GM19099 (cell line): ENCODE measurements around the gene NAPG.

Source experiments
- POLR2A ChIP-seq: IDR thresholded peaks from 3 replicates; pipeline ENCODE4 v1.6.1; 2011; ENCODE audit warnings: low read depth; ENCODE audit not compliant: insufficient read length; ENCODE audit errors: extremely low read depth

Gene NAPG

DNA sequence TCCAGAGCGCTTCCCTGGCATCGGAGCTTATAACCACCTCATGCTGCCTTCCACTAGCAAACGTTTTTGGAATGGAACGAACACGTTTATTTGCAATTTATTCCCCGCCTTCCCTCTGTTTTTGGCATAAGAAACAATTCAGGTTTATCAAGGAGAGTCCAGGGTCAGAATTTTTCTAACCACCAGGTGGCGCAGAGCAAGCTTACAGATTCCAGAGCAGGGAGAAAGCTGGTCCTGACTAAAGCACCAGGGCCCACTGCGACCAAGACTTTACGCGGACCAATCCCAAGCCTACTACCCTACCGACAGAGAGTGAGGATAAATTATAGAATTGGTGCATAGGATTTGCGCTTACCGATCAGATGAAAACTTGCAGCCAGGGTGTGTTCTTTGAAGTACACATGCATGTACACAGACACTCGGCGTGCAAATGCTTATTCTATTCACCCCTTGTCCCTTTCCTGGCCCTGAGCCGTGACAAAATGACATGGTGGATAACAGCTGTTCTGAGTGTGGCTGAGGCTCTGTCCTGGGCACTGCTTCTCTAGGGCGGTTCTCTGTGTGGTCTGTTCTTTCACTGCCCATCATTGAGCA lies 34.7 kb downstream of the NAPG start:
- no peak for TF ChIP-seq POLR2A

DNA sequence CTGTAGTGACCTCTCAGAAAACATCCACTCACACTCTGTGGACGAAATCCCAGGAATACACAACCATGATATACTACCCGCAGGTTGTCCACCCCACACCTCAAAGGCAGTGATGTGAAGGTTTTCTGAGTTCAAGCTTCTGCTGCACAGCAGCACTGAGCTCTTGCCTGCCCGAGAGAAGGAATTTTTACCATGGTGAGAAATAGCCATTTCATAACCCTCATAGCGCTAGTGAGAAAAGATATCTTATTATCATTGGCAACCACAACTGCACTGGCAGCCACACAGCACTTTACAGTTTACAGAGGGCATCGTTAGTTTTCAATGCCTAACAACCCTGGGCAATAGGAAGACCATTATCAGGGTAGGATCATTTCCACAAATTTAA lies 36.9 kb downstream of the NAPG start:
- TF ChIP-seq POLR2A: no peak

GRCh38 chr18:10563886-10564285 lies 38.1 kb downstream of the NAPG start:
- no peak for TF ChIP-seq POLR2A

DNA sequence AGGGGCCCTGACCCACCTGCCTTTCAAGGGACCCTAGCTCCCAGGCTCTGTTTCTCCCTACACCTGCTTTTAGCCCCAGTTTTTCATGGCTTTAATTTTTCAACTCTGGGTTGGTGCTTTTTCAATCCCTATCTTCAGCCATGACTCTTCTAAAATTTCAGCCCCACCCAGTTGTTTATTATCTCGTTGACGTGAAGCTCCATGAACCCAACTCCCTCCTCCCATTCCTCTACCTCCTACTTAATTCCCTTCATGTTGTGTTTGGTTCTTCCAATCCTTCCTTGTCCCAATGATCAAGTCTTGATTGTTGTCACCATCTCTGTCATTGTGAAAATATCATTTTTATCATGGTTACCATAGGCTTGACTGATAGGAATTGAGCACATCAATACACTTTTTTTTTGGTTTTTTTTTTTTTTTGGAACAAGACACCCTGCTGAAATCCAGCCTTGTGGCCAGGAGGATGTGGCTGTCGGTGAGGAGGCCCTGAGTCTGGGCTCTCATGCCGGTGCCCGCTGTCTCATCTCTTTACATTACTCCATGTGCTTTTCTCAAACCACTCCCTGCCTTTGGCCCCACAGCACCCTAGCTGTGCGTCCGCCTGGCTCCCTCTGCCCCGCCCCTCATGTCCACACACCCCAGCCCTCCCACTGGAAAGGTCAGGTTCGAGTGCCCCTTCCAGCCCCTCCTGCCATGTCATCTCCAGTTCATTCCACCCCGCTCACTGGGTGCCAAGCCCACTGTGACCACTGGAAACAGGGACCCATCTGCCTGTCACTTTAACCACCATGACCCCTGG lies 39.3 kb downstream of the NAPG start:
- TF ChIP-seq POLR2A: no peak

- TF ChIP-seq POLR2A: no peak
Measured at GRCh38 chr18:10565835-10566234, 40.0 kb downstream of the NAPG start.

- no peak for TF ChIP-seq POLR2A
Measured at GRCh38 chr18:10566390-10566789, 40.6 kb downstream of the NAPG start.

DNA sequence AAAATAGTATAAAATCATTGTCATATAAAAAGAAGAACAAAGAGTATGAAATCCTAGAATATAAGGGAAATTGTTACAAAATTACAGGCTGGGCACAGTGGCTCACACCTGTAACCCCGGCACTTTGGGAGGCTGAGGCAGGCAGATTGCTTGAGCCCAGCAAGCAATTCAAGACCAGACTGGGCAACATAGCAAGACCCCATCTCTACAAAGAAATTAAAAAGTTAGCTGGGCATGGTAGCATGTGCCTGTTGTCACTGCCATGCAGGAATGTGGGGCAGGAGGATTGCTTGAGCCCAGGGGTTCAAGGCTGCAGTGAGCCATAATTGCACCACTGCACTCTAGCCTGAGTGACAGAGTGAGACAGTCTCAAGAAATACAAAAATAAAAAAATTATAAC lies 44.8 kb downstream of the NAPG start:
- no peak for TF ChIP-seq POLR2A

GRCh38 chr18:10571537-10571936 lies 45.7 kb downstream of the NAPG start:
- no peak for TF ChIP-seq POLR2A

GRCh38 chr18:10579079-10579867 lies 53.4 kb downstream of the NAPG start:
- no peak for TF ChIP-seq POLR2A

DNA sequence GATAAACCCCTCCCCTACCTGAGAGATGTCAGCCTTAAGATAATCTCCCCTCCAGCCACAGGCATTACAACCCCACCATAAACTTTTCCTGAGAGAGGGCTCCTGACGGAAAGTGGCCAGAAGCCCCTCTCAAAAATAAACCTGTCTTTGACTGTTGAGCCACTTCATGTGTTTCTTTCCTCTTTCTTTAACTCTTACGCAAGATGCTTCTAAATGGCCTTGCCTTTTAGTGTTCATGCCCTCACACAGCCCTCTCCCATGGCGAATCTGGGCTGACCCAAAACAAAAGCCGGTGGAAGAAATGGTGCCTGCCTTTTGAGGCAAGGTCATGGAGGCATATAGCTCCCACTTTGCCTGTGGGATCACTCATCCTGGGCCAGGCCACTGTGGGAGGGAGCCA lies 54.4 kb downstream of the NAPG start:
- no peak for TF ChIP-seq POLR2A

DNA sequence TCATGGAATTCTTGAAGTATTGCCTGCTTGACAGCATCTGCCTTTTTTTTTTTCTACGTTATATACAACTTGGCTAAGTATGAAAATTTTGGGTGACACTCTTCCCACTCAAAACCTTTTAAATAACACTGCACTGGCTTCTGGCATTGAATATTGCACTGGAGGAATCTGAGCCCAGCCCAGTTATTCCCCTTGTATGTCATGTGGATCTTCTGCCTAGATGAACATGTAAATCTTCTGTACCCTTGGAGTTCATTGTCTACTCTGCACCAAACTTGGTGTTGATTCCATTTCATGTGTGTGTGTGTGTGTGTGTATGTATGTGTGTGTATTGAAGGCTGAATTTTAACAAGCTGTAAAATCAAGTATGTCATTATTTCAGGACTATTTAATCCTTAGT lies 59.4 kb downstream of the NAPG start:
- no peak for TF ChIP-seq POLR2A

DNA sequence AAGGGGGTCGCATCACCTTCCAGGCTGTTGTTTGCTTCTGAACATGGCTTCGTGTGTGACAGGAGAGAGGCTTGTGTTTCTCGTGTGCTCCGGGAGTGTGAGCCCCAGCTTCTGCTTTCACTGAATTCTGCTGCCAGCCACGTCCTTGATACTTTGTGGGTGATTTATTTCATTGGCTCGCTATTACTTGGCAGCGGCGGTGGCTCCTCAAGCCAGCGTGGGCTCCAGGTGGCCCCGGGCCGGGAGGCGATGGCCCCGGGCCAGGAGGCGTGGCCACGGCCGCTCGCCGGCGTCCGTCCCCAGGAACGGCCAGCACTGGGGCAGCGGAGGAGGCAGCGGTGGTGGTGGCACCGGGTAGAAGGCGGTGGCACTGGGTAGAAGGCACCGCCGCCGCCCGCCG lies 63.1 kb downstream of the NAPG start:
- no peak for TF ChIP-seq POLR2A

DNA sequence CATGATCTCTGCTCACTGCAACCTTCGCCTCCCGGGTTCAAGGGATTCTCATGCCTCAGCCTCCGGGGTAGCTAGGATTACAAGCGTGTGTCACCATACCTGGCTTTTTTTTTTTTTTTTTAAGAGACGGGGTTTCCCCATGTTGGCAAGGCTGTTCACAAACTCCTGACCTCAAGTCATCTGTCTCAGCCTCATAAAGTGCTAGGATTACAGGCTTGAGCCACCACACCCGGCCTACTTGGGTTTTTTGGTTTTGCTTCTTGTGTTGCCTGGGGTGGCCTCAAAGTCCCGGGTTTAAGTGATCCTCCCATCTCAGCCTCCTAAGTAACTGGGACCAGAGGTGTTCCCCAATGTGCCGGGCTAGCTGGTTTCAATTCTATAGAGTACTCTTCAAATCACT lies 64.6 kb downstream of the NAPG start:
- TF ChIP-seq POLR2A: no peak

- no peak for TF ChIP-seq POLR2A
Measured at GRCh38 chr18:10591896-10592295, 66.1 kb downstream of the NAPG start.
